Mesothelial cell of epicardium (in vitro differentiated cells): Measurements from ENCODE around the gene GPR3. TPM values are rescaled to one million over a fixed set of nuclear protein-coding genes. Genes with fewer than 3 reads are reported as not detected.

ENCODE experiments used
- DNase-seq, 2 experiments: peaks; one replicate each; pipeline ENCODE4 v3.0.0; 2021; ENCODE audit warnings: low spot score in 2 of 2; ENCODE audit not compliant: unreplicated experiment in 2 of 2
- H3K27ac Mint-ChIP-seq: 2 replicates; pipeline ENCODE4 v1.8.0; 2021; ENCODE audit warnings: mixed read lengths
- H3K27me3 Mint-ChIP-seq: 2 replicates; pipeline ENCODE4 v1.8.0; 2021; ENCODE audit warnings: low read depth, mixed read lengths
- H3K36me3 Mint-ChIP-seq: 2 replicates; pipeline ENCODE4 v1.8.0; 2021; ENCODE audit warnings: mixed read lengths
- H3K4me1 Mint-ChIP-seq: 2 replicates; pipeline ENCODE4 v1.8.0; 2021; ENCODE audit warnings: mixed read lengths
- H3K4me3 Mint-ChIP-seq: 2 replicates; pipeline ENCODE4 v1.8.0; 2021; ENCODE audit warnings: mild to moderate bottlenecking, moderate library complexity, mixed read lengths
- H3K9me3 Mint-ChIP-seq: 2 replicates; pipeline ENCODE4 v1.8.0; 2021; ENCODE audit warnings: mixed read lengths
- total RNA-seq: library from RNA; stranded (reverse); gene quantifications from 3 replicates; pipeline ENCODE4 v1.2.1, GENCODE V29; 2021
- TF ChIP-seq, protein P1 (sequence below): fragments of 200-600 bp; sonication (generic); IDR thresholded peaks from one replicate; pipeline ENCODE4 v1.5.0; 2021; ENCODE audit warnings: antibody characterized with exemption; ENCODE audit not compliant: unreplicated experiment

GPR3 gene
- total RNA-seq, 1 donor from 2014 or later, result 1.7 TPM

GRCh38 chr1:27399251-27400025 lies 7.0 kb downstream of the GPR3 start:
- no peak overlapping the region for H3K27ac Mint-ChIP-seq
- H3K9me3 Mint-ChIP-seq, result no peaks in the 10 kb centered on the region
- H3K27me3 Mint-ChIP-seq, result no peaks in the 10 kb centered on the region
- no peaks in the 10 kb centered on the region for H3K36me3 Mint-ChIP-seq
- no peak overlapping the region for H3K4me3 Mint-ChIP-seq
- TF ChIP-seq, protein P1, sequence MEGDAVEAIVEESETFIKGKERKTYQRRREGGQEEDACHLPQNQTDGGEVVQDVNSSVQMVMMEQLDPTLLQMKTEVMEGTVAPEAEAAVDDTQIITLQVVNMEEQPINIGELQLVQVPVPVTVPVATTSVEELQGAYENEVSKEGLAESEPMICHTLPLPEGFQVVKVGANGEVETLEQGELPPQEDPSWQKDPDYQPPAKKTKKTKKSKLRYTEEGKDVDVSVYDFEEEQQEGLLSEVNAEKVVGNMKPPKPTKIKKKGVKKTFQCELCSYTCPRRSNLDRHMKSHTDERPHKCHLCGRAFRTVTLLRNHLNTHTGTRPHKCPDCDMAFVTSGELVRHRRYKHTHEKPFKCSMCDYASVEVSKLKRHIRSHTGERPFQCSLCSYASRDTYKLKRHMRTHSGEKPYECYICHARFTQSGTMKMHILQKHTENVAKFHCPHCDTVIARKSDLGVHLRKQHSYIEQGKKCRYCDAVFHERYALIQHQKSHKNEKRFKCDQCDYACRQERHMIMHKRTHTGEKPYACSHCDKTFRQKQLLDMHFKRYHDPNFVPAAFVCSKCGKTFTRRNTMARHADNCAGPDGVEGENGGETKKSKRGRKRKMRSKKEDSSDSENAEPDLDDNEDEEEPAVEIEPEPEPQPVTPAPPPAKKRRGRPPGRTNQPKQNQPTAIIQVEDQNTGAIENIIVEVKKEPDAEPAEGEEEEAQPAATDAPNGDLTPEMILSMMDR, result no peak
- no peak for DNase-seq
- peaks cover 20% of the 10 kb centered on the region for H3K4me1 Mint-ChIP-seq

DNA sequence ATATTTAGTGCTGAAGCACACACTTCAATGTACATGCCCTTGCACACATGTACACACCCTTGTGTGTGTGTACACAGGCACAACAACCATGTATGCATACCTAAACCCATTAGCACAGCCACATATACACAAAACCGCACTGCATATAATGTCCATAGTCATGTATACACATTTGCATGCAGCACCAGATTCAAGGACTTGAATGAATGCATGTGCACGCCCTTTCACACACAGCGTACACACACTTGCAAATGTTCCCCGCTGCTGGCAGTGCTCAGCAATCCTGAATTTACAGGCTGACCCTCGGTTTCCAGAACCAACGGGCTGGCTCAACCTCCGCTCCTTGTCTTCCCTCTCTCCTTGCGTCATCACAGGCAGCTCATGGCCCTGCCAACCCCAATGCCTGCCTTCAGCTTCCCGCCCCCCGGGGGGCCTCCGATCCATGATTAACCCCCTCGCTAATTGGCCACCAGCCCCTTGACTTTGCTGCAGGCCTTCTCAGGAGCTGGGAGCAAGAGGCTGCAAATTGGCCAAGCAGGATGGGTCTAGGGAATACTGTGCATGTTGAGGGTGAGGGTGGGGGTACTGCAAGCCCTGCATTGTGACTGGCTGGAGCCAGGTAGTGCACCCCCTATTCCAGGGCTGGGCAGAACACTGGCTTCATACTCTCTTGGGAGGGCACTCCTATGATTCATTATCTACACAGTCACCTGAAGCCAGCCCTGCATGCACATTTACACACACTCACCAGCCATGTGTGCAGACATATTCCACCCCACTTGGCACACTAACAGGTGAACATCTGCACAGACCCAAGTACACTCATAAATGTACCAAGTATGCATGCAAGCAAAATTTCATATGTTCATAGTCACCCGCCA lies 7.9 kb downstream of the GPR3 start:
- Mint-ChIP-seq H3K36me3 (no peaks in the 10 kb centered on the region), H3K4me3 (no peak overlapping the region), H3K27me3 (no peaks in the 10 kb centered on the region), H3K27ac (no peak overlapping the region), H3K9me3 (no peaks in the 10 kb centered on the region), H3K4me1 (peaks cover 20% of the 10 kb centered on the region)
- no peak for DNase-seq
- TF ChIP-seq, protein P1, result no peak

- no peaks in the 10 kb centered on the region for H3K27me3 Mint-ChIP-seq
- TF ChIP-seq, protein P1, result no peak
- no peak for DNase-seq
- H3K4me1 Mint-ChIP-seq, result peaks cover 20% of the 10 kb centered on the region
- H3K9me3 Mint-ChIP-seq, result no peaks in the 10 kb centered on the region
- no peaks in the 10 kb centered on the region for H3K36me3 Mint-ChIP-seq
- no peak overlapping the region for H3K4me3 Mint-ChIP-seq
- H3K27ac Mint-ChIP-seq, result no peak overlapping the region
Measured at GRCh38 chr1:27400963-27401341, 8.5 kb downstream of the GPR3 start.

- TF ChIP-seq, protein P1, result no peak
- no peak for DNase-seq
- Mint-ChIP-seq H3K4me1 (peaks cover 20% of the 10 kb centered on the region), H3K36me3 (peaks cover 2% of the 10 kb centered on the region), H3K27me3 (no peaks in the 10 kb centered on the region), H3K9me3 (no peaks in the 10 kb centered on the region), H3K27ac (peak overlapping the region; percentile 50), H3K4me3 (no peak overlapping the region)
Measured at GRCh38 chr1:27402349-27402754, 9.9 kb downstream of the GPR3 start.

DNA sequence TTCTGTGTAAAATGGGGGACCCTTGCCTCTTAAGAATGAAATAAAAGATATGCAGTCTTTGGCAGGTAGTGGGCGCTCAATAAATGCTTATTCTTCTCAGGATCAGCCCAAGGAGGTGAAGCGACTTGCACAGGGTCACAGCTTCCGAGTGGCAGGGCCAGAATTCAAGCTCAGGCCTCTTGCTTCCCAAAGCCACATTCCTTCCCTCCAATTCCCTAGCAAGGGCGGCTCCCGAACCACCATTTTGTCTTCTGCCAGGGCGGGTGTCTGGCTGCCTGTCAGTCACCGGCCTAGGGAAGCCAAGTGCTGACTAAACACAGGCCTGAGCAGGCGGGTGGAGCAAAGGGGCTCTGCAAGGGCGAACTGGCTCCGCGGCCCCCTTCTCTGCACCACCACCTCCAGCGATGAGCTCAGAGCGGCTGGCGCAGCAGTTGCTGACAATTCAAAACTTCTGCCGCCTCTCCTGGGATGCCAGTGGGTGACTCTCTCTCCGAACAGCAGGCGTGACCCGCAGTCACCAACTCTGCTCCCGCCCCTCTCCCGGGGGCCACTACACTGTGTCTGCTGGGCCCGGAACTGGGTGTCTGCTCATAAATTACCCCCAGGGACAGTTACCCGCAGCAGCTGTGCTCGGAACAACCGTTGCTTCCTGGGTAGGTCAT lies 10.8 kb downstream of the GPR3 start:
- Mint-ChIP-seq H3K27ac (peak overlapping the region; percentile 50), H3K36me3 (peaks cover 8% of the 10 kb centered on the region), H3K27me3 (no peaks in the 10 kb centered on the region), H3K4me1 (peaks cover 20% of the 10 kb centered on the region), H3K4me3 (no peak overlapping the region), H3K9me3 (no peaks in the 10 kb centered on the region)
- no peak for DNase-seq
- TF ChIP-seq, protein P1, result no peak
